ENCODE results near the gene POTEB. TPM values are rescaled to one million over a fixed set of nuclear protein-coding genes. Genes with fewer than 3 reads are reported as not detected.

Gene POTEB
- total RNA-seq (2022; extraction: Qiagen RNA extraction): not detected in 5 replicates

DNA sequence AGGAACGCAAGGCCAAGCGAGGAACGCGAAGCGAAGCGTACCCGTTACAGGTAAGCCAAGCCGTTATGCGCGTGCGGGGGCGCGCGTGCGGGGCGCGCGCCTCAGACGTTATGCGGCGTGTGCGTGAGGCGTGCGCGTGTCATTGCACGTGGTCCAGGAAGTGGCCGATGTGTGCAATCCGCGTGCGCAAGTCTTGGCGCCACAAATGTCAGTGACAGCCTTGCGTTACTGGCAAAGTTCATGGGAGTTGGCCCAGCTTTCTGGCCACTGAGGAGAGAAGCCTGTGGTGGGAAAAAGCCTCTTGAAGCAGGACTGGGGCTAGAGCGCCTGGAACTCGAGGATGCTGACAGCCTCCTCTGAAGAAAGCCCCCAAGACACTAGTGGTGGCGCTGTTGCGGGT is at the start of gene POTEB:
POTEB (minus strand) TSS at position 101 of the 400 bp plus-strand sequence. CDS start 489 bp downstream, outside the sequence.

Other genes starting within 250 kb of the POTEB start
- gene OR4M2, start 202.8 kb upstream of the POTEB start, total RNA-seq (2022; extraction: Qiagen RNA extraction): not detected in 5 replicates